Activated CD8-positive, alpha-beta memory T cell treated with anti-CD3 and anti-CD28 coated beads for 36 hours (primary cell): ENCODE measurements around the gene USP35. TPM values are rescaled to one million over a fixed set of nuclear protein-coding genes. Genes with fewer than 3 reads are reported as not detected.
"Not testable (repeated sequence)": the region's sequence is repeated elsewhere in the genome, so short reads cannot be mapped to it uniquely, and the experiment has no call there.

ENCODE experiments used
- CTCF ChIA-PET: fragments of 350-600 bp; sonication (Branson Sonifier 250); formaldehyde crosslinking; loops from one replicate; lab custom pipeline; 2021; ENCODE audit warnings: antibody characterized with exemption; lab: Charles Lee
- POLR2A ChIA-PET: fragments of 350-600 bp; sonication (Branson Sonifier 250); formaldehyde crosslinking; loops from one replicate; lab custom pipeline; 2021; ENCODE audit warnings: antibody characterized with exemption; lab: Charles Lee
- total RNA-seq, 2 experiments: library from RNA; stranded (reverse); gene quantifications; one replicate each; pipeline ENCODE4 v1.2.3, GENCODE V29; 2021

The USP35 gene
- total RNA-seq, 2 experiments from 2014 or later = 4.5 to 5.5 TPM

GRCh38 chr11:78209478-78209877 lies 20.8 kb downstream of the USP35 start:
- POLR2A ChIA-PET = no interaction called here
- CTCF ChIA-PET = no interaction called here

- POLR2A ChIA-PET = no interaction called here
- CTCF ChIA-PET = no interaction called here
These were observed 21.4 kb downstream of the USP35 start for GRCh38 chr11:78210000-78210608.

GRCh38 chr11:78211565-78211964 lies 22.8 kb downstream of the USP35 start:
- ChIA-PET CTCF (no interaction called here), POLR2A (no interaction called here)

GRCh38 chr11:78212586-78213371 lies 24.1 kb downstream of the USP35 start:
- ChIA-PET POLR2A (no interaction called here), CTCF (no interaction called here)

GRCh38 chr11:78213526-78214330 lies 25.0 kb downstream of the USP35 start:
- ChIA-PET CTCF (interaction anchor here (0.6 kb wide), 1 partner anchor 244 kb away, joined by 3 read pairs; no protein-coding TSS in a partner anchor), POLR2A (no interaction called here)

- ChIA-PET CTCF (interaction anchor here (0.6 kb wide), 1 partner anchor 245 kb away, joined by 3 read pairs; no protein-coding TSS in a partner anchor), POLR2A (no interaction called here)
These were observed 25.8 kb downstream of the USP35 start for GRCh38 chr11:78214331-78215194.

GRCh38 chr11:78216021-78216420 lies 27.3 kb downstream of the USP35 start:
- ChIA-PET CTCF (no interaction called here), POLR2A (no interaction called here)

- ChIA-PET POLR2A (no interaction called here), CTCF (no interaction called here)
These were observed 28.0 kb downstream of the USP35 start for GRCh38 chr11:78216571-78217287.

GRCh38 chr11:78217650-78218541 lies 29.2 kb downstream of the USP35 start:
- POLR2A ChIA-PET = no interaction called here
- CTCF ChIA-PET = no interaction called here

GRCh38 chr11:78218707-78219492 lies 30.2 kb downstream of the USP35 start:
- POLR2A ChIA-PET = no interaction called here
- CTCF ChIA-PET = no interaction called here

GRCh38 chr11:78219493-78220217 lies 30.9 kb downstream of the USP35 start:
- ChIA-PET POLR2A (no interaction called here), CTCF (no interaction called here)

GRCh38 chr11:78220218-78221157 lies 31.8 kb downstream of the USP35 start:
- POLR2A ChIA-PET = no interaction called here
- CTCF ChIA-PET = no interaction called here

GRCh38 chr11:78221396-78222315 lies 32.9 kb downstream of the USP35 start:
- CTCF ChIA-PET = no interaction called here
- POLR2A ChIA-PET = no interaction called here

GRCh38 chr11:78222726-78223125 lies 34.0 kb downstream of the USP35 start:
- CTCF ChIA-PET, POLR2A ChIA-PET: not testable (repeated sequence)
